Fibroblast of skin of scalp (primary cell): Measurements from ENCODE around the gene UBE2D4.
"Not testable (repeated sequence)": the region's sequence is repeated elsewhere in the genome, so short reads cannot be mapped to it uniquely, and the experiment has no call there.

Experiments
- DNase-seq: peaks from one replicate; pipeline ENCODE4 v3.0.0-alpha.2; 2013

UBE2D4 gene

DNA sequence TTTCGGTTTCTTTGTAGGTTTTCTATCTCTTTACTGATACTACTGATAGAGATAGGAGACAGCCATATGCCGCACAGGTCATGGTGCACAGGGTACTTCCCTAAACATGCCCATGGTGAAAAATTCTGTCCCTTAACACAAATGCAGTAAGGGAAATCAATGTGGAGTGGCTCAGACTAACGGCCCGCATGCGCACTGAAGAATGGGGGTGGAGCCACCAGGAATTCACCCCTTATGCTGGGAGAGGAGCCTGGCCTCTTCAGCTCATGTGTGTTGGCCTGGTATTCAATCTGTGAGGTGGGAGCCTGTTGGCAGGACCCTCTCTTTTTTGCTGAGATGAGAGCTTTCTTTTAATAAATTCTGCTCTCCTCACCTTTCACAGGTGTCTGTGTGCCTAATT lies 11.4 kb upstream of the UBE2D4 start:
- no peak for DNase-seq

DNA sequence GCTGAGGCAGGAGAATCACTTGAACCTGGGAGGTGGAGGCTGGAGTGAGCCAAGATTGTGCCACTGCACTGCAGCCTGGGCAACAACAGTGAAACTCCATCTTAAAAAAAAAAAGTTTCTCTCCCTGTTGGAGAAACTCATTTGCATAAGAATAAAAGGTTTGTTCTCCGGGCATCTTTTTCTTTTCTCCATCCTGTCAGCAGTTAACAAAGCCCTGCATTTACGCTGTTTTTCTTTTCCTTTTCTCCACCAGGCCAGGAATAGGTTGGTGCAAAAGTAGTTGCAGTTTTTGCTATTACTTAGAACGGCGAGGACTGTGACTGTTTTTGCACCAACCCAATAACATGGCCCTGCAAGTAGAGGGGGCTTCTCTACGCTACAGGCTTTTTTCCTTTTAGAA lies 10.3 kb upstream of the UBE2D4 start:
- DNase-seq, result no peak

DNA sequence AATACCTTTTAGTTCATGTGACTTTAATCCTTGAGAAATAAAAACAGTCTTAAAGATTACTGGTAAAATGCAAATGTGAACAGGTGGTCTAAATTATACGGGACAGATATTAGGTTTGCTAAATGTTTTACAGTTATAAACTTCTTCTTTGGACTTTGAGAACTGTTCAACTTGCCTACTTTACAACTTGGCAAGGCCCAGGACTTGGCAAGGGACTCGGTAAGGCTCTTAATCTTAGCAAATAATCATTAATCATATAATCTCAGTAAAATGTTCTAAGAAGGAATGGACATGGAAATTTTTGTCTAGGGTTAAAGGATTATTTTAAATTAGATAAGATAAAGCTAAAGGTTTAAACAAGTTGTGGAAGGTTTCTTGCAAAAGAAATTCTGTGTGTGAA lies 4.8 kb upstream of the UBE2D4 start:
- DNase-seq, result no peak

DNA sequence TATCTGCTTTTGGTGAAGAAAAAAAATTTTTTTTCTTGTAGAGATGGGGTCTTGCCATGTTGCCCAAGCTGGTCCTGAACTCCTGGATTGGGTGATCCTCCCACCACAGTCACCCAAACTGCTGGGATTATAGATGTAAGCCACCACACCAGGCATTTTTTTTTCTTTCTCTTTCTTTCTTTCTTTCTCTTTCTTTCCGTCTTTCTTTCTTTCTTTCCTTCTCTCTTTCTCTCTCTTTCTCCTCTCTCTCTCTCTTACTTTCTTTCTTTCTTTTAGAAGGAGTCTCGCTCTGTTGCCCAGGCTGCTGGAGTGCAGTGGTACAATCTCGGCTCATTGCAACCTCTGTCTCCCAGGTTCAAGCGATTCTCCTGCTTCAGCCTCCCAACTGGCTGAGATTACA lies 3.5 kb upstream of the UBE2D4 start:
- DNase-seq, result no peak

DNA sequence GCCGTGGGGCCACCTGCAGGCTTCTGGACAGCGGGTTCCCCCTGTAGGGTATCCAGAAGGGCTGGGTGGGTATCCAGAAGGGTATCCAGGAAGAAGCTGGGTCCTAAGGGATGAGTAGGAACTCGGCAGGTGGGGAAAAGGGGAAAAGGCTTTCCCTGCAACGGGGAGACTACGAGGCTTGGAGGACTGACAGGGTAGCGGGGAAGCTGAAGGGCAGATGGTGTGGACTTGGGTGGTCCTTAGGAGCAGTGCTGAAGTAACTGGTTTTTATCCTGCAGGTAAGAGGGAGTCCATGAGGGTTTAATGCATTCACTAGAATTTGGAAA lies 525 bp downstream of the UBE2D4 start:
- DNase-seq, result no peak

DNA sequence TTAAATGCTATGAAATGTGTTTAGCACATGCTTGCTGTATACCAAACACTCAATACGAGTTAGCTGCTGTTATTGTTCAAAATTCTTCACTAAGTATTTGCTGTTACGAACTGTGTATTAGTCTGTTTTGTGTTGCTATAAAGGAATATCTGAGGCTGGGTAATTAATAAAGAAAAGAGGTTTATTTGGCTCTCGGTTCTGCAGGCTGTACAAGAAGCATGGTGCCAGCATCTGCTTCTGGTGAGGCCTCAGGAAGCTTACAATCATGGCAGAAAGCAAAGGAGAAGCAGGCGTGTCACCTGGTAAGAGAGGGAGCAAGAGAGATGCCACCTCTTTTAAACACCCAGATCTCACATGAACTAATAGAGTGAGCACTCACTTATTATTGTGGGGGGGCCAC lies 1.6 kb downstream of the UBE2D4 start:
- no peak for DNase-seq

DNA sequence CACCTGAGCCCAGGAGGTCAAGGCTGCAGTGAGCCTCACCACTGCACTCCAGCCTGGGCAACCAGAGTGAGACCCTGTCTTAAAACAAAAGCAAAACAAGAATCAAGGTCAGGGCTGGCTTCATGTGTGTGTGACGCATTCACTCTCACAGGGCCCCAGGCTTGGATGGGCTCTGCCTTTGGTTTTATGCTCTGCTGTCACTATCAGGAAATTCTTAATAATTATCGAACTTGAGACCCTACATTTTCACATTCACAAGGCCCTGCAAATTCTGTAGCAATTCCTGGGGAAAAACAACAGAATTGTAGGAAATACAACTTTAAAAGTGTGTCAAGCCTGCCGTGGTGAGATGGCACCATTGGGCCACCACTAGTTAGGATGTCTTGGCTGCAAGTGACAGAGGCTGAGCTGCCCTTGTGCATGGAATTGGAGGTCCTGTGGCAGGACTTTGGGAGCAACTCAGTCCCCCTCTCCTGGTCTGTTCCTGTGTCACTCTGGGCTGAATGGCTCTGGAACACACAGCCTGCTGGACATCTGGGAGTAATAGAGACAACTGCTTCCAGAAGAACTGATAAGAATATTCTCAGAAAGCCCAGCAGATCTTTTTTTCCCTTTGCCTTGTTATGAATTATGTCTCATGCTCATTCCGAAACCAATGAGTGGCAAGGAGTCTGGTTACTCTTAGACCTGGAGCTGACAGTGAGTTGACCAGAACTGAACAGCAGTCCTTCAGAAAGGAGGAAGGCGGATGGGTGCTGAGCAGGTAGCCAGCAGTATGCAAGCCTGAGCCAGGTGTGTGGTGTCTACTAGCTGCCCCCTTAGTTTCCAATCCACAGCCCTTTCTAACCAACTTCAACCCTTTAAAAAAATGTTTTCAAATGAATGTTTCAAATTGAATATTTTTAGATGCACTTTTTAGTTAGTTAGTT lies 3.6 kb downstream of the UBE2D4 start:
- no peak for DNase-seq

DNA sequence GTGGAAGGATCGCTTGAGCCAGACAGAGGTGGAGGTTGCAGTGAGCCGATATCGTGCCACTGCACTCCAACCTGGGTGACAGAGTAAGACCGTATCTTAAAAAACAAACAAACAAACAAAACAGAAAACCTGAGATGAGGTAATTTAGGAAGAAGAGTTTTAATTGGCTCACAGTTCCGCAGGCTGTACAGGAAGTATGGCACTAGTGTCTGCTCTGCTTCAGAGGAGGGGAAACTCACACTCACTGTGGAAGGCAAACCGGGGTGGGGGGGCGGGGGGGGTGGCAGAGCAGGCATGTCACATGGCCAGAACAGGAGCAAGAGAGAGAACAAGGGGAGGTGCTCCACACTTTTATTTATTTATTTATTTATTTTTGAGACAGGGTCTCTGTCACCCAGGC lies 5.1 kb downstream of the UBE2D4 start:
- no peak for DNase-seq

DNA sequence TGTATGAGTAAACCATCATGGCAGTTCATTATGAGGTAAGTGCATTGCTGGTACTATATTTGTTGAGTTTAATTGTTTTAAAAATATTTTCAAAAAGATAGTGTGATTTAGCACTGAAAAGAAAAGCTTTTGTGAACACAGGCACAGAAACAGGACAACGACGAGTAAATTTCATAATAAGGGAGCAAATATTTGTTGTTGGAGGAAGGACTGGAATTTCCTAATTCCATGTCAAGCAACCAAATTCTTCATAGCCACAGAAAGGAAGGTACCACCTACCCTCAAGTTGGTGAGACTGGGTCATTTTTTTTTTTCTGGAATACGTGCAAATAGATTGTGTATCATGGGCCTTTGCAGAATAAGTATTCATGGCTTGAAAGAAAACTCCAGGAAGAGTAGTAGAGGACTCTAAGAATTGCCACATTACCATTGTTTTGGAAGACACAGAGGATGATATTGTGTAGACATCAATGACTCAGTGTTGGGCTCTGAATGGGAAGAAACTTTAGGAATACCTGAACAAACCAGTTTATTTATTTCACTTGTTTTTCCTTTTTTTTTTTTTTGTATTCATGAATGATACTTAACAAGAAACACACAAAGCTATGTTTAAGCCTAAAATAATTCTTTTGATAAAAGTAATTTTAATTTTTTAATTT lies 7.8 kb downstream of the UBE2D4 start:
- DNase-seq, result no peak

DNA sequence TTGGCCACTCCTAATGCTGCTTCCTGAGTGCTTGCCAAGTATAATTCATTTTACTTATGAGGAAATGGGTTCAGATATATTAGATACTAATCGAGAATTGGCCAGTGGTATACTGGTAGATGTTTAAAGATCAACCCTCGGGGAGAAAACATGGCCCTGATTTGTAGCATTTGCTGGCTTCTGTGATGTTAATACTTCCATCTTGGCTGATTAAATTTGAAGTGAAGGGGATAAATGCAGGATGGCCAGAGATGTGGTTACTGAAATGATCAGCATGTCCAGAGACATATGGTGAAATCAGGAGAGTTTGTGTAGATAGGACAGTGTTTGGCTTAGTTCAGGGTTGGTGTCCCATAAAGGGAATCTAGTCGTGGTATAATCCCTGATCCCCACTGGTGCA lies 11.2 kb downstream of the UBE2D4 start:
- DNase-seq, result no peak

DNA sequence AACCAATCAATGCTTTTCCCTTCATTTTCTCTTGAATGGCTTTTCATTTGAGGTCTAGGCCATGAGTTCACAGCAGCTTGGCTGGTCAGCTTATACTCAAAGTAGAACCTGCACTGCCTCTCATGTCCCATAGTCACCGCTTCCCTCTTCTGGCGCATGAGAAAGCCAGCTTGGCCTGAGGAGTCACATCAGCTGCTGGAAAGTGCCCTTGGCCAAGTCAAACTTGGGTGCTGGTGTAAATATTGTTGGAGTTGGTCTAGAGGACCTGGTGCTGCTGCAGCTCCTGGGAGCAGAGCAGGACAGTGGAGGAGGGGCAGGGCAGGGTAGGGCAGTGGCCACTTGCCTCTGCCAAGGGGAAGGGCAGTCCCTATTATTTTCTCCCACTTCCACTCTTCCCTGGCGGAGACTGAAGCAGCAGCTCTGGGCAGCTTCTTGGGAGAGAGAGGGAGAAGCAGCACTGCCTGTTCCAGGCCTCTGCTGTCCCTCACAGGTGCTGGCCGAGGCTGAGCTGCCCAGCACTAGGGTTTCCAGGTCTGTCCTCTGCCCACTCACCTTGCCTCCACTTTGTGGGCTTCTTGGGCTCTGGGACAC lies 12.8 kb downstream of the UBE2D4 start:
- DNase-seq, result no peak

DNA sequence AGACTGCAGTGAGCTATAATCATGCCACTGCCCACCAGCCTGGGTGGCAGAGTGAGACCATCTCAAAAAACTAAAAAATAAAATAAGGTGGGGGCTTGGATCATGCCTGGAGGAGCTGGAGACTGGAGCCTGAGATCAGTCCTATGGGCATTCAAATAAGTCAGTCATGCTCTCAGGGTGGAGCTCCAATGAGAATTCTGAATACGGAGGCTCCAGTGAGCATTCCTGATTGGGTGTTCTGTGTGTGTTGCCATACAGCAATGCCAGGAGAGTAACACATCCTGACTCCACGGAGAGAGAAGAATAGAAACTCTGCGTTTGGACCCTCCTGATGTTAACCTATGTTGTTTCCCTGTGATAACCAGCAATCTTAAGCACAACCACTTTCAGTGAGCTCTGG lies 16.0 kb downstream of the UBE2D4 start:
- DNase-seq, result no peak

DNA sequence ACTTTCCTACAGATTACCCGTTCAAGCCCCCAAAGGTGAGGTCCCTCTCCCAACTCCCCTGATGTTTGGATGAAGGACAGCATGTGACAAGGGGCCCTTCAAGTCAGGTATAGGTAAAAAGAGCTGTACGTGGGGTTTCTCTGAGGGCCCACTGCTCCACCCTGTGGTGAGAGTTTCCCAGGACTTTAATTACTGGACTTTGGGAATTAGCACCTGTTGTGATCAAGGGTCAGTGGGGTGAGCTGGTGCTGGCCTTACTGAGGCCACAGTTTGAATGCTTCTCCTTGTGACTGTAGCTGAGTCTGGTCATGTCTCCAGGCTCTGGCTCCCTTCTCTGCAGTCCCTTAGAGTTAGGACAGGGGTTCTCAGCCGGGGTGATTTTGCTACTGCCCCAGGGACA lies 16.8 kb downstream of the UBE2D4 start:
- no peak for DNase-seq

DNA sequence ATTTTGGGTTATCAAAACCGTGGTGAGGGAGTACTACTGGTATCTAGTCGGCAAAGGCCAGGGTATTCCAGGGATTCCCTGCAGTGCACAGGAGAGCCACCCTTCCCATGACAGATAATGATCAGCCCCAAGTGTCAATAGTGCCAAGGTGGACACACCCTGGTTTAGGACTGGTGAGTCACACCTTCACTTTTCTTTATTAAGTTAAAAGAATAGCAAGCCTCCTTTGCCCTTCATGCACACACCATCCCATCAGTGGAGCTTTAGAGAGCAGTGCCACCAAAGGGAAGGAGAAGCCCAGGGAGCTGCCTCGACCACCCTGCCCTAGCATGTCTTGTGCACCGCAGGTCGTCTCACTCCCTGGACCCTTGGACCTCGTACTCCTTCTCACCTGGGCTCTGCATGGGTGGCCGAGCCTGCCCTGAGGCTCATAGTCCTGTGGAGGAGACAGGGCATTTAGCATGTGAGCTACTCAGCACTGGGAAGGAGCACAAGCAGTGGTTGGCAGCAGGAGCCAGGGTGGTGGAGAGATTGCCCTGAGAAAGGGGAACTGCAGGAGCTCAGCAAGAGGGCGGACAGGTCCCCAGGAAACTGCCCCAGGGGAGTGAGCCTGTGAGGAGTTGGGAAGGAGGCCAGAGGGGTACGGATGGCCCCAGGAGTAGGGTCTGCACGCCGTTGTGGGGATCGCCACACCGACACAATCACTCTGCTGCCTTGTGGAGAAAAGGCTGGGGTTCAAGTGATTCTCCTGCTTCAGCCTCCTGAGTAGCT lies 17.4 kb downstream of the UBE2D4 start:
- DNase-seq, result no peak

DNA sequence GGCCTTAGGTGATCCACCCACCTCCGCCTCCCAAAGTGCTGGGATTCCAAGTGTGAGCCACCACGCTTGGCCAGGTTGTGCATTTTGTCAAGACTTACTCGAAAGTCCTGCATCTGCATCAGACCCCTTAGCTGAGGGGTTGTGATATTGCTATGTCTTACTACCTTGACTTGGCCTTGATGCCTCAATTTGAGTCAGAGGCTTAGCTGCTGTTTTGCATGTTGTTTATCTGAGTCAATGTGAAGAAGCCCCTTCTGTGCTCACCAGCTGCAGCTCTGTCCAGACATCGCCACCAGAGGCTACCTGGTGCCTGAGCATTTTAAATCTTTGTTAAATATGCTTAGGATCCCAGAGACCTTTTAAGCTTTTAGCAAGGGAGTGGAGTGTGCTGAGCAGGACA lies 18.1 kb downstream of the UBE2D4 start:
- DNase-seq, result no peak

DNA sequence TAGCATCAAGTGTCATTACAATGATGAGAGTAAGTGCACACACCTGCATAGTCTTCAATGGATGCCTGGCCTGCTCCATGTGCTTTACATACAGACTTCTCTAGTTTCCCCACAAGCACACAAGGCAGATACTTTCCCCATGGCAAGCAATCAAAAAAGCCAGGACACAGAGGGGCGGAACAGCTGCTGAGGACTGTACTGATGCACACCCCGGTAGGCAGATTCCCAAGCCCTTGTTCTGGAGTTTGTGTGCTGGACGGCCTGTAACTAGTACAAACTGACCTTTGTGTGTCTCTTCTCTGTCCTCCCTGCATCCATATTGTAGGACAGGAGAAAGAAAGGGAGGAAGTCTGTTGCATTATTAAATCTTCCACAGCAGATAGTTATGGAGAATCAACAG lies 25.8 kb downstream of the UBE2D4 start:
- no peak for DNase-seq

DNA sequence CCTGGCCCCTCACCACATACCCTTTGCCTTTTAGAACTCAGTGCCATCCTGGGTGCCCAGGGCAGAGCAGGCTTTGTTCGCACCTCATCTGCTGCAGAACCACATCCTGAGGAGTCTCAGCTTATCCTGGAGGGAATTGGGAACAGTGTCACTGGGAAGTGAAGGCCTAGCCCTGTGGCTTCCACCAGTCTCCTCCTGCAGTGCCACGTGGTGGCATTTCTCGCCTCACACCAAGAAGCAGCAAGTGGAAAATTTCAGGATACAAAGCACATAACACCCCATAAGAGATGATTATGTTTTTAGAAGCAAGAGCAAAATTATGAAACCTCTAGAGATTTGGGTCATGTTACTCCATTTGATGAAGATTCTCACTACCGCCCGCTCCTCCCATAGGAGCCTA lies 26.8 kb downstream of the UBE2D4 start:
- DNase-seq, result no peak

DNA sequence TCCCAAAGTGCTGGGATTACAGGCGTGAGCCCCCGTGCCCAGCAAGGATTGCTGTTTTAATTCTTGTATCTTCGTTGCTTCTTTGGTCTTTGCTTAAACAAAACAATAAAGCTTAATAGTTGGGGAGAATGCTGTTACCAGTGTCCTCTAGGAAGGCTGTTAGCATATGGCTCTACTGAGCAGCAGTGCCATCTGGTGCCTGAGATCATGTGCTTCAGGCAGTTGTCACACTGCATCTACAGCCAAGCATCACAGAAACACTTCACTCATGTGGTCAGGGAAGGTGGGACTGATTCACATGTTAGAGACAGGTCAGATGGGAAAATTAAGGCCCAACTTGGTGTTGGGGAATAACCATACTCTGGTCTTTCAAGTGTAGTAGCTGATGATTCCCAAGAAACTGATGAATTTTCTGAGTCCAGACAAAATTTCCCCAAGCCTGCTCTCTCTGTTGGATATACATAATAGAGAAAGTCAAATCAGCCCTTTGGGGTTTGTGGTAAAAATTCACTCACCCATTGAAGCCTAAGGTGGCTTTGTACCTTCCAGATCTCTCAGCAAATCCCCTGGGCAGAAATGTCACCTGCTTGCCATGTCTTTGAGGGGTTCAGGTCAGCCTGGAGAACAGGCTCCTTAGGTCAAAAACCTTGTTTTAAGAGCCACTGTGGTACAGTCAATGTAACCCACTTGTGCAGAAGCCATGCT lies 28.4 kb downstream of the UBE2D4 start:
- peak; percentile 59 for DNase-seq

DNA sequence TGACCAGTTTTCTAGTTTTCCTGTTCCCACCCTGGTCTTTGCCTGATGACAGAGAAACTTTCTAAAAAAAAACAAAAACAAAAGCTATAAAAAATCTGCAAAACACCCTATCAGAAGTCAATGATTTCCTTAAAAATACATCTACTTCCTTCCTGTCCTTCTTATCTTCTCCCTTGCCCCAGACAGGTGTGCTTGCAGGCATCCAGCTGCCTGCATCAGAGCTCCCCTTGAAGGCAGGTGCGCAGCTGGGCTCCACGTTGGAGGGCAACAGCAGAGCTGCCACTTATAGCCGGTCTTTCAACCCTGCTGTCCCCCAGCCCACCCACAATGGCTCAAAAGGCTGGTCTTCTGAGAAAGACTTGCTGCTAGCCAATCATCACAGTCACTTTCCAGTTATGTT lies 29.8 kb downstream of the UBE2D4 start:
- no peak for DNase-seq

DNA sequence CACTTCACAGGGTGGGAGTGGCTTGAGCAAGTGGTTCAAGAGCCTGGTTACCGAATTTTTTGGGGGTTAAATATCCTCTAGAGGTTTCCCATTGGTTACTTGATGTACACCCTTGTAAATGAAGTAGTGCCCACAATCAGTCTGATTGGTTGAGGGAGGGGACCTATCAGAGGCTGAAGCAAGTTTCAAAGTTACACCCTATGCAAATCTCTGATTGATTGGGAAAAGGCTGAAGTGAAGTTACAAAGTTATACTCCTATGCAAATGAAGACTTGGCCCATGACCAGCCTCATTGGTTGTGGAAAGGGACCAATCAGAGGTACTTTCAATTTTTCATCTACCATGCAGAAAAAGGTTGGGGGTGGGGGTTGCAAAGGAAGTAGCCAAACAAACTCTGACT lies 34.7 kb downstream of the UBE2D4 start:
- no peak for DNase-seq

DNA sequence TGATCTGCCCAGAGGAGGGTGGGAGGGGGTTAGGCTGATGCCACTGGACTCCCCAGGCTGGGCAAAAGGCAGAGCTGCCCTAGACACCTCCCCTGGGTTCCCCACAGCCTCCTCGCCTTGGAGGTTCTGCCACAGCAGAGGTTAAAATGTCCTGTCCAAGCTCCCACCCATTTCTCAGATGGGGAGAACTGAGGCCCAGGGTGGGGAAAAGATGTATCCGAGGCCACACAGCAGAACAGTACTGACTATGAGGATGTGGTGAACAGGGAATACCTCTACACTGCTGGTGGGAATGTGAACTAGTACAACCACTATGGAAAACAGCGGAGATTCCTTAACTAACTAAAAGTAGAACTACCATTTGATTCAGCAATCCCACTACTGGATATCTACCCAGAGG lies 40.2 kb downstream of the UBE2D4 start:
- not testable (repeated sequence) for DNase-seq

DNA sequence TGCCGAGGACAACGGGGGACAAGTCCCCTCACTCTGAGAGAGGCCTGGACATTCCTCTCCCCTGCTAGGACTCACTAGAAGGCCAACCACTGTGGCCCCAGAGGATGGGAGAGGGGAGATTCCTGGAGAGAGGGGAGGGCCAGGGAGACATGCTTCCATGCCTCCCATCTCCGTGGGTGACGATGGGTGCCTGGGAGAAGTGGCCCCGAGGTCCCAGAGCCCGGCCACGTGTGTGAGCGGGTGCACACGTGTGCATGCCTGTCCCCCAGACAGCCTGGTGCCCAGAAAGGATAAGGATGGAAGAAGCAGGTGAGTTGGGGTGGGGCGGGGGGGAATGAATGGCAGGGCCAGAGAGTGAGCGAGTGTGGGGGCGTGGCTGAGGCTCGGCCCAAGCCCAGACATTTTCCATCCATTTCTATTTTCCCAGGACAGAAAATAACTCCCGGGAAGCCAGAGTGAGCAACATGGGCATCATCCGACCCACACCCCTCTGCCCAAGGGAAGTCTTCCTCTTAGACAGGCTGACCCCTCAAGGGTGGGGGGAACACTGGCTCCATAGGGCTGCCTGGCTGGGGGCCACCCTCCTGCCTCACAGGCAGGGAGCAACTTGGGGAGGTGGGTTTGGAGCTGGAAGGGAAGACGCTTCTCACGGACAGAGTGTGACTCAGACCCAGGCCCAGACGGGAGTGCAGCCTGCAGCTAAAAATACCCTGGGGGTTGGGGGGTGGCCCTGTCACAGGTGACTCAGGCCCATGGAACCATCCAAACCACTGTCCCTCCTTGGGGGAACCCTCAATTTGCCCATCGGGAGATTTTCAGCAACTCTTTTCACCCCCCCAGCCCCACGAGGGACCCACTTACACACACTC lies 42.2 kb downstream of the UBE2D4 start:
- DNase-seq, result peak; percentile 4
